Activated T-helper 9 cell treated with anti-CD3 and anti-CD28 coated beads, Interleukin-2, amount 50 U/mL, for 16 hours (primary cell): ENCODE results near the gene GNS.
A peak's percentile ranks its signal among the peaks of the same experiment; 100 is the strongest.

ENCODE experiments used
- DNase-seq: peaks from one replicate; pipeline ENCODE4 v3.0.0-alpha.2; 2020; ENCODE audit warnings: low read depth

GNS gene

GRCh38 chr12:64759035-64759894, at the start of gene GNS:
GNS (minus strand) TSS chr12:64759406; CDS start chr12:64759276, 130 bp downstream.
- DNase-seq: peak; percentile 93

GRCh38 chr12:64808110-64808509, 48.9 kb upstream of the GNS start:
- DNase-seq: no peak

- DNase-seq: no peak
Observed at GRCh38 chr12:64806593-64807460, 47.6 kb upstream of the GNS start.

GRCh38 chr12:64806173-64806572, 47.0 kb upstream of the GNS start:
- DNase-seq: no peak

- DNase-seq: peak; percentile 31
Observed at GRCh38 chr12:64802180-64802775, 43.1 kb upstream of the GNS start.

- no peak for DNase-seq
Observed at GRCh38 chr12:64801381-64801780, 42.2 kb upstream of the GNS start.

GRCh38 chr12:64800640-64801039, 41.4 kb upstream of the GNS start:
- no peak for DNase-seq

- DNase-seq: no peak
Observed at GRCh38 chr12:64798165-64798564, 39.0 kb upstream of the GNS start.

GRCh38 chr12:64797156-64797555, 38.0 kb upstream of the GNS start:
- no peak for DNase-seq

- DNase-seq: no peak
Observed at GRCh38 chr12:64796205-64796845, 37.1 kb upstream of the GNS start.

- DNase-seq: no peak
Observed at GRCh38 chr12:64794305-64794704, 35.1 kb upstream of the GNS start.

- DNase-seq: no peak
Observed at GRCh38 chr12:64793610-64794009, 34.4 kb upstream of the GNS start.

- DNase-seq: no peak
Observed at GRCh38 chr12:64792128-64792527, 32.9 kb upstream of the GNS start.

GRCh38 chr12:64791036-64791435, 31.8 kb upstream of the GNS start:
- no peak for DNase-seq

GRCh38 chr12:64790166-64790565, 31.0 kb upstream of the GNS start:
- no peak for DNase-seq

GRCh38 chr12:64785838-64786237, 26.6 kb upstream of the GNS start:
- DNase-seq: no peak

- DNase-seq: no peak
Observed at GRCh38 chr12:64782191-64782876, 23.1 kb upstream of the GNS start.

- DNase-seq: no peak
Observed at GRCh38 chr12:64781280-64782190, 22.3 kb upstream of the GNS start.

GRCh38 chr12:64780531-64781279, 21.5 kb upstream of the GNS start:
- DNase-seq: no peak

- DNase-seq: no peak
Observed at GRCh38 chr12:64780132-64780530, 20.9 kb upstream of the GNS start.
